ENCODE results near the gene ZNF14. TPM values are rescaled to one million over a fixed set of nuclear protein-coding genes. Genes with fewer than 3 reads are reported as not detected.
"Not testable (repeated sequence)": the region's sequence is repeated elsewhere in the genome, so short reads cannot be mapped to it uniquely, and the experiment has no call there.

The ZNF14 gene
- total RNA-seq, 1 donor from 2014 or later: 6.4 TPM

- no peak for DNase-seq (ENCODE audit: low spot score)
These were observed 13.6 kb upstream of the ZNF14 start for GRCh38 chr19:19746286-19747213.

DNA sequence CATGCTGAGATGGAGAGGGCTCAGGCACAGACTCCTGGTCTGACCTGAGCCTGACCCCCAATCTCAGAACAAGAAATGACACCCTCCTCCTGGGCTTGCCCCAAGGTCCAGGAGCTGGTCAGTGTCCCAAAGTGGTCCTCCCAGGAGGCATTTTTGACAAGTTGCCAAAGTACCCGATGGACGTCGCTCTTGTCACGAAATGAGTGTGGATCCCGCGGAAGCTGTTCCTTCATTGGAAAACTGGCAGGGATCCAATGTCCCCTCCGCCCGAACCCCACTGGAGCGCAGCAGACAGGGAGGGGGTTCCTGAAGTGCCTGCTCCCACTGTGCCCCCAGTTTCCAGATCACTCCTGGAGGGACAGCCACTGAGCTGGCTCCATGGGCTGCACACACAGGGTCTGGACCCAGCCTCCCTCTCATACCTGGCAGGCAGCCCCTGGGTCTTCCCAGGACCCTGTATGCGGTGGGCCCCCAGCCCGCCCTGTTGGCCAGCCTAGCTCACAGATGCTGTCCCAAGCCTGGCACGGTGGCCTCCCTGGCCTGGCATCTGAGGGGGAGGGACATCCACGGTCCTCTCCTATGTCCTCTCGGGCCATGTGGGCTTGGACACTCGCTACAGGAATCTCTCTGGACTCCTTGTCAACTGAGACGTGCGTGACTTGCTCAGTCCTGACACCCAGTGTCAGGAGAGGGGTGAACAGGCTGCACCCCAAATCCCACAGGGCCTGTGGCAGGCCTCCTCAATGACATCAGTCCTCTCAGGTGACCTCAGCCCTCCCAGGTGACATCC is 12.8 kb upstream of the ZNF14 start:
- DNase-seq (ENCODE audit: low spot score): no peak

DNA sequence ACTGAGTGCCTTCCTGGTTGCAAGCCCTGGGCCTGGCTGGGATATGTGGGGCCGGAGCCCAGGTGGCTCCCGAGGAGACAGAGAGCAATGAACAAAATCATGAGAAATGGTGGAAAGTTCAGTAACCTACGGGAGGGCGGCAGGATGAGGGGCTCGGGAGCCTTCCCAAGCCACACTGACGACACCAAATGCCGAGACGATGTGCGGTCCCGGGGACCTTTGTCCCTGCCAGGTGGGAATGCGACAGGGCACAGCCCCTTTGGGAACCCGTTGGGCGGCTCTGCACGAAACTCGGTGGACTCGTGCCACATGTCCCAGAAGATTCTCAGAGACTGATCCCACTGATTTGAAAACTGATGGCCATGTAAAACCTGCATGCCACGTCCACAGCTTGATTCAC is 11.7 kb upstream of the ZNF14 start:
- no peak for DNase-seq (ENCODE audit: low spot score)

DNA sequence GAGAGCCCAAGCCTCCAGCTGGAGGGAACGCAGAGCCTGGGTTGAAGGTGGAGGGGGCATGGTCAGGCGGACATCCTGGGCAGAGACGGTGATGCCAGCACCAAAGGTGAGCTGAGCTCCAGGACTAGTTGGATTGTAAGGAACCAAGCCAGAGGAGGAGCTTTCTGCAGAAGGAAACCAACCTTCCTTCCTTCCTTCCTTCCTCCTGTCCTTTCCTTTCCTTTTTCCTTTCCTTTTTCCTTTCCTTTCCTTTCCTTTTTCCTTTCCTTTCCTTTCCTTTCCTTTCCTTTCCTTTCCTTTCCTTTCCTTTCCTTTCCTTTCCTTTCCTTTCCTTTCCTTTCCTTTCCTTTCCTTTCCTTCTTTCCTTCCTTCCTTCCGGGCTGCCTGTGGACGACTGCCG is 11.0 kb upstream of the ZNF14 start:
- not testable (repeated sequence) for DNase-seq (ENCODE audit: low spot score)

DNA sequence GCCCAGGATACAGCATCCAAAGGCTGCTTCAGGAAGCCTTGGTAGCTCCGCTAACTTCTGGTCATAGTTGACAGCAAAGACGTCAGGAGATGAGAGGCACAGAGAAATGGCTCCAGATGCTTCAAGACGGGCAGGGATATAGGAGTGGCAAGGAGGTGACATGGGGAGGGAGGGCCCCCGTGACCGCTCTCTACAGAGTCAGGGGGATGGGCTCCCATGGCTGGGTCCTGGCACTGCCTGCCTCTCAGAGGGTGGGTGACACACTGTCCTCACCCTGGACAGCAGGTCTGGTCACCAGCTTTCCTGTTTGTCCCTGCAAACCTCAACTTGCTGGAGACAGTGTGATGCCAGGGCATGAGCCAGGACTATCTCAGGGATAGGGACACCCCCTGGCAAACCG is 10.3 kb upstream of the ZNF14 start:
- DNase-seq (ENCODE audit: low spot score): no peak

GRCh38 chr19:19742773-19743172 is 9.9 kb upstream of the ZNF14 start:
- DNase-seq (ENCODE audit: low spot score): no peak

DNA sequence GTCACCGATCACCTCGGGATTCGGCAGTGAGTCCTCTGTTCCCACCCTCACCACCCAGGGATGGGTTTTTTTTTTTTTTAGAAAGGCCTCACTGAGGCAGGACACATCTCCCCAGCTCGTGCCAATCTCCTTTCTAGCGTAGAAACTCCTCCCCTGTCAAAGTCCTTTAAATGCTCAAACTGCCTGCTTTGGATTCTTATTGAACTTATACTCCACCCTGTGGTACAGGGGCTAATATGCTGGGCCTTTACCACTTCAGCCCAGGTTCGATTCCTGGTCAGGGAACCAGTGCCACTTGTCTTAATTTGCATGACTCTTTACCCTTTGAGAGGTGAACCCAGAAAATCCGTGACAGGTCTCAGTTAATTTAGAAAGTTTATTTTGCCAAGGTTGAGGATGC is 8.3 kb upstream of the ZNF14 start:
- DNase-seq (ENCODE audit: low spot score): no peak

GRCh38 chr19:19740755-19741154 is 7.8 kb upstream of the ZNF14 start:
- no peak for DNase-seq (ENCODE audit: low spot score)

- DNase-seq (ENCODE audit: low spot score): no peak
These were observed 5.7 kb upstream of the ZNF14 start for GRCh38 chr19:19738564-19738963.

- DNase-seq (ENCODE audit: low spot score): no peak
These were observed 4.8 kb upstream of the ZNF14 start for GRCh38 chr19:19737559-19738332.

DNA sequence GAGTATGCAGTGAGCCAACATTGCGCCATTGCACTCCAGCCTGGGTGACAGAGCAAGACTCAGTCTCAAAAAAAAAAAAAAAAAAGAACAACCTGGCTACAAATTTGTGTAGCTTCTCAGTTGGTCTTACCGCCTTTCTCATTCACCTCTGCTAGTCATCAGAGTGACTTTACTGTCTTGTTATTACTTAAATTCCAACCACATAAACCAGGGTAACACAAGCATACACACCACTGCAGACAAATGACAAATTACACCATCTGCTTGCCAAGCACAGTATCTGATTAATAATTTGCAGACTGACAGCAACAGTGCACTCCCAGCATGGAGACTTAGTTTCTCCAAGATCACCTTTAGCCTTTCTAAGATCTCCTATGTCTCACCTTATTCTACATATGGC is 11.0 kb downstream of the ZNF14 start:
- no peak for DNase-seq (ENCODE audit: low spot score)

GRCh38 chr19:19719798-19720197 is 13.1 kb downstream of the ZNF14 start:
- no peak for DNase-seq (ENCODE audit: low spot score)

DNA sequence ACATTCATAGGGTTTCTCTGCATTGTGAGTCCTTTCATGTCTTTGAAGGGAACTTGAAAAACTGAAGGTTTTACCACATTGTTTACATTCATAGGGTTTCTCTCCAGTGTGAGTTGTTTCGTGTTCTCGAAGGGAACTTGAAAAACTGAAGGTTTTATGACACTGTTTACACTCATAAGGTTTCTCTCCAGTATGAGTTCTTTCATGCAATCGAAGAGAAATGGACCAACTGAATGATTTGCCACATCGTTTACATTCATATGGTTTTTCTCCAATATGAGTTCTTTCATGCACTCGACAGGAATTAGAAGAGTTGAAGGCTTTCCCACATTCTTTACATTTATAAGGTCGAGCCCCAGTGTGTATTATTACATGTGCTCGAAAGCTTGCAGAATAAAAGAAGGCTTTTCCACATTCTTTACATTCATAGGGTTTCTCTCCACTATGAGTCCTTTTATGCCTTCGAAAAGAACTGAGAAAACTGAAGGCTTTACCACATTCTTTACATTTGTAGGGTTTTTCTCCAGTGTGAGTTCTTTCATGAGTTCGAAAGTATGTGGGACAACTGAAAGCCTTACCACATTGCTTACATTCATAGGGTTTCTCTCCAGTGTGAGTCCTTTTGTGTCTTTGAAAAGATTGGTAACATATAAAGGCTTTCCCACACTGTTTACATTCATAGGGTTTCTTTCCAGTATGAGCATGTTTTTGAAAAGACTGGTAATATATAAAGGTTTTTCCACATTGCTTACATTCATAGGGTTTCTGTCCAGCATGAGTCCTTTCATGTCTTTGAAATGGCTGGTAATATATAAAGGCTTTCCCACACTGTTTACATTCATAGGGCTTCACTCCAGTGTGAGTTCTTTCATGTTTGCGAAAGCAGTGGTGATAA is 20.7 kb downstream of the ZNF14 start:
- no peak for DNase-seq (ENCODE audit: low spot score)

GRCh38 chr19:19711306-19711933 is 21.5 kb downstream of the ZNF14 start:
- DNase-seq (ENCODE audit: low spot score): no peak

DNA sequence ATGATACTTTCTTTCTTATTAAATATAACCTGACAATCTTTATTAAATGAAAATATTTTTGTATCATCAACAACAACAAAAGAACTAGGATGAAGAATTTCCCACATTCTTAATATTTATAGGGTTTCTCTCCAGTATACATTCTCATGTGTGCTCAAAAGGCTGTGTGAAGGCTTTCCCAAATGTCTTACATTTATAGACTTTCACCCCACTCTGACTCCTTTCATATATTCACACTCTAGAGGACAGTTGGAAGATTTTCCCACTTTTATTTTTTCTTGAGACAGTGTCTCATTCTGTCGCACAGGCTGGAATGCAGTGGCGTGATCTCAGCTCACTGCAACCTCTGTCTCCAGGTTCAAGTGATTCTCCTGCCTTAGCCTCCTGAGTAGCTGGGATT is 22.4 kb downstream of the ZNF14 start:
- no peak for DNase-seq (ENCODE audit: low spot score)

GRCh38 chr19:19704836-19705235 is 28.1 kb downstream of the ZNF14 start:
- DNase-seq (ENCODE audit: low spot score): no peak

DNA sequence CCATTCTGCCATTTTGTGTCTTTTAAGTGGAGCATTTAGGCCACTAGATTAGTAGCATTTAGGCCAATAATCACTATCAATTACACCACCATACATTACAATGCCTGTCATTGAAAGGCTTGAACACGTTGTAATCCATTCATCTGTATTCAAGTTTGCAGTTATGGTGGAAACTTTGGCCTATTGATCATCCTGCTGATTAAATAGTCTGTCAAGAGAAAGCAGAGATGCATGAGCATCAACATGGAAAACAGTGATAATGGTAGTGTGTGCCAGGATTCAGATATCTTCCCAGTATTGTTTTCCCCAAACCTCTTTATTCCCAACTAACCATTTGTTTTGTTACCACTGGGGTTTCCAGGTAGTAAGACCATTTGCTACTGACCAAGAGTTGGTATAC is 32.4 kb downstream of the ZNF14 start:
- not testable (repeated sequence) for DNase-seq (ENCODE audit: low spot score)

GRCh38 chr19:19697589-19697988 is 35.3 kb downstream of the ZNF14 start:
- no peak for DNase-seq (ENCODE audit: low spot score)

DNA sequence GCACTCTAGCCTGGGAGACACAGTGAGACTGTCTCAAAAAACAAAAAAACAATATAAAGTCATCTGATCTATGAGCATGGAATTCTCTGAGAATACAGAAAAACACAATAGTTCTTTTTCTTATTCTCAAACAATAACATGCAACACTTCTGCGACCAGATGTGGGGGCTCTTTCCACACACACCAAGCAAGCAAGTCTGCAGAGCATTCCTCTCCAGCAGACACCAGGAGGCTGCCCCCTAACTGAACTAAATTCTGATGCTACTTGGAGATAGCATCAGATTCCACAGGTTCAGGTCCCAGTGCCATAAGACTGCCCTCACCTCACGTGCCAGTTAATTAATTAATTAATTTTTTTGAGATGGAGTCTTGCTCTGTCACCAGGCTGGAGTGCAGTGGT is 36.5 kb downstream of the ZNF14 start:
- DNase-seq (ENCODE audit: low spot score): no peak

- DNase-seq (ENCODE audit: low spot score): no peak
These were observed 41.2 kb downstream of the ZNF14 start for GRCh38 chr19:19691683-19692082.

- not testable (repeated sequence) for DNase-seq (ENCODE audit: low spot score)
These were observed 43.9 kb downstream of the ZNF14 start for GRCh38 chr19:19689023-19689422.

All from mucosa of gallbladder (tissue), 1 donor.